Measurements from ENCODE around the gene LRCH1. TPM values are rescaled to one million over a fixed set of nuclear protein-coding genes. Genes with fewer than 3 reads are reported as not detected.

Gene LRCH1
- polyA plus RNA-seq, 1 experiment, result 8.3 TPM

DNA sequence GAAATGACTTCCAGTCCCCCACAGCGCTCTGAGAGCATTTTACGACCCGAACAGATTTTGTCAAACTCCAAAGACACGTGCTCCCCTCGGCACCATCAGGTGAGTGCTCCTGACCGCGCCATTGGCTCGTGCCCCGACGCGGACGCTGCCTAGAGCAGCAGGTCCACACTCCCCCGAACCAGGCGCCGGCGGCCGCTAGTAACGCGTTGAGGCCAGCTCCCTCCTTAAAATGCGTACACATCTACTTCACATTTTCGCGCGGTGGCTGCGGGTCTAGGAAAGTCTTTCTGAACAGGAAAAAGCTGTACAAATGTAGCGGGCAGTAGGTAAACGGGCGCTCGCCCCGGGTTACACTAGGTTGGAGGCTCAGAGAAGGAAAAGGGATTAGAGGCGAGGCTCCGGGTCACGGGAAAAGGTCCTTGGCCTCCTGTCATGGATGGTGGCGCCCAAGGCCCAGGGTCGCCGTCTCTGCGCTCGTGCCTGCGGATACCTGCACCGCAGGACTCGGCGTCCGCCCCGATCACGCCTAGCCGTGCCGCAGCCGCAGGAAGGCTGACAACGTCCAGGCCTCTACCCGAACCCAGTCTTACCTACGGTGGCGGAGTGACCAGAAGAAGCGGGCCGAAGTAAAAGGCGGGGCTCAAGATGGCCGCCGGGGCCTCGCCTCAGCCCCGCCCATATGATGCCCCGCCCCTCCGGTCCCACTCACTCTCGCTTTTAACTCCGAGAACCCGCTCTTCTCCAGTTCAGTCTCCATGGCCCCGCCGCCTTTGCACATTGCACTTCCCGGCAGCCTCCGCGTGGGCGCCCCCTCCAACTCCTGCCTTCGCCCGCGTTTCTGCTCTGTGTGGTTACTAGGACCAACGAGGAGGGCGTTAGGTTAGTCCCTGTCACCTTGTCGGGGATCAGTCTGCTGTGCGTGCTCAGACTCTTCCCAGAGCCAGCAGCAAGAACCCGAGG lies 243.8 kb downstream of the LRCH1 start, which contains the start of gene ESD:
TSS of gene ESD (minus strand) at position 647 of the 960 bp plus-strand sequence. CDS start 5,748 bp downstream, outside the sequence.
- Histone ChIP-seq H3K27me3 (ENCODE audit: control insufficient read depth, insufficient read depth, low read length) (no peaks in the 10 kb centered on the region), H3K36me3 (ENCODE audit: control insufficient read depth, insufficient read depth, low read length) (no peaks in the 10 kb centered on the region), H3K4me3 (ENCODE audit: low read depth, low read length) (peak within 1 kb of the TSS; percentile 85)
- ChIA-PET CTCF (interaction anchor here (0.6 to 1.0 kb wide), 4 partner anchors 10 to 966 kb away, joined by 3 read pairs; no protein-coding TSS in a partner anchor), POLR2A (no interaction called here)
- TF ChIP-seq, protein P1, sequence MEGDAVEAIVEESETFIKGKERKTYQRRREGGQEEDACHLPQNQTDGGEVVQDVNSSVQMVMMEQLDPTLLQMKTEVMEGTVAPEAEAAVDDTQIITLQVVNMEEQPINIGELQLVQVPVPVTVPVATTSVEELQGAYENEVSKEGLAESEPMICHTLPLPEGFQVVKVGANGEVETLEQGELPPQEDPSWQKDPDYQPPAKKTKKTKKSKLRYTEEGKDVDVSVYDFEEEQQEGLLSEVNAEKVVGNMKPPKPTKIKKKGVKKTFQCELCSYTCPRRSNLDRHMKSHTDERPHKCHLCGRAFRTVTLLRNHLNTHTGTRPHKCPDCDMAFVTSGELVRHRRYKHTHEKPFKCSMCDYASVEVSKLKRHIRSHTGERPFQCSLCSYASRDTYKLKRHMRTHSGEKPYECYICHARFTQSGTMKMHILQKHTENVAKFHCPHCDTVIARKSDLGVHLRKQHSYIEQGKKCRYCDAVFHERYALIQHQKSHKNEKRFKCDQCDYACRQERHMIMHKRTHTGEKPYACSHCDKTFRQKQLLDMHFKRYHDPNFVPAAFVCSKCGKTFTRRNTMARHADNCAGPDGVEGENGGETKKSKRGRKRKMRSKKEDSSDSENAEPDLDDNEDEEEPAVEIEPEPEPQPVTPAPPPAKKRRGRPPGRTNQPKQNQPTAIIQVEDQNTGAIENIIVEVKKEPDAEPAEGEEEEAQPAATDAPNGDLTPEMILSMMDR (IDR thresholded peaks at IDR 0.05; ENCODE audit: insufficient read depth, low read depth, low read length), result no peak
- peak; percentile 52 for DNase-seq (ENCODE audit: low read depth)

- H3K27me3 ChIP-seq (ENCODE audit: control insufficient read depth, insufficient read depth, low read length), result no peaks in the 10 kb centered on the region
- CTCF ChIA-PET, result interaction anchor here (0.6 kb wide), 1 partner anchor 925 kb away, joined by 3 read pairs; no protein-coding TSS in a partner anchor
- DNase-seq (ENCODE audit: low read depth), result no peak
- TF ChIP-seq, protein P1 (IDR thresholded peaks at IDR 0.05; ENCODE audit: insufficient read depth, low read depth, low read length), result no peak
- H3K36me3 ChIP-seq (ENCODE audit: control insufficient read depth, insufficient read depth, low read length), result no peaks in the 10 kb centered on the region
- peak overlapping the region; percentile 85 for H3K4me3 ChIP-seq (ENCODE audit: low read depth, low read length)
- POLR2A ChIA-PET, result no interaction called here
Observed at GRCh38 chr13:46797501-46798237, 244.7 kb downstream of the LRCH1 start.

GRCh38 chr13:46799139-46799538 lies 246.2 kb downstream of the LRCH1 start:
- Histone ChIP-seq H3K36me3 (ENCODE audit: control insufficient read depth, insufficient read depth, low read length) (no peaks in the 10 kb centered on the region), H3K4me3 (ENCODE audit: low read depth, low read length) (no peak overlapping the region), H3K27me3 (ENCODE audit: control insufficient read depth, insufficient read depth, low read length) (no peaks in the 10 kb centered on the region)
- no peak for DNase-seq (ENCODE audit: low read depth)
- TF ChIP-seq, protein P1 (IDR thresholded peaks at IDR 0.05; ENCODE audit: insufficient read depth, low read depth, low read length), result no peak
- CTCF ChIA-PET, result interaction anchor here (1.5 kb wide), 1 partner anchor 32 kb away, joined by 3 read pairs; no protein-coding TSS in a partner anchor
- POLR2A ChIA-PET, result no interaction called here

DNA sequence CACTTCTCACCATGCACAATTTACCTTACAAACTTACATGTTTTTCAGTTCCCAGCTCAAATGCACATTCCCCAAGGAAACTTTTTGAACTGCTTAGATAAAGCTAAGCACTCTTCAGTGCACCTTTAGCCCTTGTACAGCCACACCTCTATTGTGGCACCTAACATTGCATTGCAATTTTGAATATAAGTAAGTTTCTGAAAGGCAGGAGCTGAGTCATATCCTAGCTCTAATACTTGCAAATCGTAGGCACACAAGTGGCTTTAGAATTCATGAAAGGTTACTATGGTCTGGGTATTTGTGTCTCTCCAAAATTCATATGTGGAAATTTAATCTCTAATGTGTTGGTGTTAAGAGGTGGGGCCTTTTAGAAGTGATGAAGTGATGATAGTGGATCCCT lies 248.9 kb downstream of the LRCH1 start:
- ChIA-PET CTCF (no interaction called here), POLR2A (interaction anchor here (1.0 kb wide), 1 partner anchor 8 kb away, joined by 4 read pairs; no protein-coding TSS in a partner anchor)
- DNase-seq (ENCODE audit: low read depth), result no peak
- H3K27me3 ChIP-seq (ENCODE audit: control insufficient read depth, insufficient read depth, low read length), result no peaks in the 10 kb centered on the region
- no peak overlapping the region for H3K4me3 ChIP-seq (ENCODE audit: low read depth, low read length)
- TF ChIP-seq, protein P1 (IDR thresholded peaks at IDR 0.05; ENCODE audit: insufficient read depth, low read depth, low read length), result no peak
- no peaks in the 10 kb centered on the region for H3K36me3 ChIP-seq (ENCODE audit: control insufficient read depth, insufficient read depth, low read length)

Small RNA genes within 50 kb of the gene (small RNA-seq; reads per million reads assigned to genes)
- not detected for gene AL359880.1 (ENCODE audit: insufficient read length, low read depth, low replicate concordance)

Other genes starting within 250 kb of the LRCH1 start
- 0.22 and 0.36 TPM in 2 replicates for gene RUBCNL, start 165.9 kb upstream of the LRCH1 start, polyA plus RNA-seq (2011; rRNA removed)
- gene ESD, start 244.0 kb downstream of the LRCH1 start, polyA plus RNA-seq (2011; rRNA removed), result 95.7 and 187 TPM in 2 replicates

All from BJ (cell line).